Prostate gland (tissue), 2 donors: ENCODE measurements around the gene SMARCA2. TPM values are rescaled to one million over a fixed set of nuclear protein-coding genes. Genes with fewer than 3 reads are reported as not detected.

Source experiments
- DNase-seq: peaks from one replicate; pipeline ENCODE4 v3.0.0-alpha.2; 2019; ENCODE audit warnings: low spot score
- H3K27ac ChIP-seq, 2 donors: fragments of 200-600 bp; sonication (generic); 2 replicates each; pipeline ENCODE4 v1.5.1; 2017 to 2019
- H3K27me3 ChIP-seq: fragments of 200-600 bp; sonication (generic); replicated peaks from 2 replicates; pipeline ENCODE4 v1.5.1; 2019; ENCODE audit not compliant: insufficient read depth
- H3K36me3 ChIP-seq, 2 donors: fragments of 200-600 bp; sonication (generic); 1 replicate in 1 of 2; 2 replicates in 1 of 2; pipeline versions ENCODE4 v1.5.1 to v1.8.1; 2017 to 2019
- H3K4me1 ChIP-seq: fragments of 200-600 bp; sonication (generic); replicated peaks from 2 replicates; pipeline ENCODE4 v1.5.1; 2019
- H3K4me3 ChIP-seq, 2 donors: fragments of 200-600 bp; sonication (generic); 2 replicates each; pipeline ENCODE4 v1.5.1; 2017 to 2019
- H3K9me3 ChIP-seq: fragments of 200-600 bp; sonication (generic); 2 replicates; pipeline ENCODE4 v1.5.1; 2017
- CTCF ChIP-seq, 4 experiments: fragments of 200-600 bp in 2 of 4; fragments of 450-650 bp in 2 of 4; sonication (generic) in 2 of 4; IDR thresholded peaks; 1 replicate in 3 of 4; 2 replicates in 1 of 4; pipeline ENCODE4 v1.5.1; 2016 to 2019; ENCODE audit warnings: antibody characterized with exemption in 4 of 4, mild to moderate bottlenecking in 2 of 4, moderate library complexity in 2 of 4
- POLR2A ChIP-seq: fragments of 450-650 bp; IDR thresholded peaks from one replicate; pipeline ENCODE4 v1.6.1; 2016; ENCODE audit warnings: antibody characterized with exemption, mild to moderate bottlenecking
- POLR2AphosphoS5 ChIP-seq: sonication (generic); formaldehyde crosslinking; IDR thresholded peaks from one replicate; pipeline ENCODE4 v1.6.1; 2017; ENCODE audit warnings: antibody characterized with exemption
- WGBS: methylation state at CpG from one replicate; pipeline ENCODE4 v1.1.5; 2018; 5-methylcytosine and 5-hydroxymethylcytosine counted together
- intact Hi-C: fragments of 100-400 bp; cut with DNase I; formaldehyde crosslinking; loops from one replicate; pipeline ENCODE4 v1.14.2; 2022
- total RNA-seq, 2 donors: library from RNA; depleted of rRNA; stranded (reverse); fragments of >200 nt; gene quantifications; one replicate each; pipeline ENCODE4 v1.1.0, GENCODE V29; 2016

Gene SMARCA2
- total RNA-seq, 2 donors from 2014 or later: 125 to 175 TPM

DNA sequence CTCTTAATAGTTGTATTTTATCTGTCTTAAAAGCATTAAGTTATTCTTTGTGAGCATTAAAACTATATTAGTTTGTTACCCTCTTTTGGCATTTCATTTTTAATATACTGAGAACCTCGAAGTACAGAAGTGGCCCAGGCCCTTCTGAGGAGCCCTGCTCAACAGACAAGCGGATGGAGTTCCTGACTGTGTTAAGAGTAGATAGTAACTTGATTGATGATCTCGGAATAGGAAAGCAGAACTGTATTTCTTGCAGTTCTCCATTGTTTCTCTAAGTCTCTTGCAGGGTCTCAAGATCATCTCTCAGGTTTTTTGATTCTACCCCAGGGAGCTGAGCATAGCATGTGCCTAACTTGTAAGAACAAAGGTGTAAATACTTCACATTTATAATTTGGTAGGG, 139.6 kb downstream of the SMARCA2 start:
- intact Hi-C loops: loop anchor here (10.0 kb wide), 1 partner anchor 470 kb away; the partner anchor contains the start of gene VLDLR
- Histone ChIP-seq H3K27me3 (no peaks in the 10 kb centered on the region), H3K9me3 (no peaks in the 10 kb centered on the region), H3K36me3 (no peaks in the 10 kb centered on the region), H3K27ac (no peak overlapping the region), H3K4me1 (no peaks in the 10 kb centered on the region), H3K4me3 (no peak overlapping the region)
- TF ChIP-seq POLR2AphosphoS5 (no peak), CTCF (IDR thresholded peaks at IDR 0.05) (no peak), POLR2A (no peak)
- WGBS: 87% methylated on average over 3 of the region's 3 CpGs
- DNase-seq: no peak

- TF ChIP-seq POLR2AphosphoS5: no peak
- TF ChIP-seq CTCF (IDR thresholded peaks at IDR 0.05): no peak
- no peak for TF ChIP-seq POLR2A
- Histone ChIP-seq H3K36me3 (no peaks in the 10 kb centered on the region), H3K9me3 (no peaks in the 10 kb centered on the region), H3K27me3 (no peaks in the 10 kb centered on the region), H3K4me3 (no peak overlapping the region), H3K27ac (no peak overlapping the region), H3K4me1 (no peaks in the 10 kb centered on the region)
- 49% methylated on average over 5 of the region's 5 CpGs for WGBS
- intact Hi-C loops: loop anchor here (10.0 kb wide), 1 partner anchor 469 kb away; the partner anchor contains the start of gene VLDLR
- no peak for DNase-seq
Measured at GRCh38 chr9:2155966-2156365, 140.8 kb downstream of the SMARCA2 start.

- TF ChIP-seq POLR2A (no peak), POLR2AphosphoS5 (no peak), CTCF (IDR thresholded peaks at IDR 0.05) (no peak)
- H3K27me3 ChIP-seq: no peaks in the 10 kb centered on the region
- H3K9me3 ChIP-seq: no peaks in the 10 kb centered on the region
- H3K36me3 ChIP-seq: no peaks in the 10 kb centered on the region
- WGBS: 4% methylated on average over 20 of the region's 20 CpGs
- DNase-seq: peak; percentile 23
- no peaks in the 10 kb centered on the region for H3K4me1 ChIP-seq
- peak overlapping the region; percentile 27 to 28 for H3K4me3 ChIP-seq
- H3K27ac ChIP-seq: peak overlapping the region; percentile 42 to 65
- intact Hi-C loops: loop anchor here (10.0 kb wide), 1 partner anchor 467 kb away; the partner anchor contains the start of gene VLDLR
Measured at GRCh38 chr9:2157277-2158110, 142.3 kb downstream of the SMARCA2 start.

DNA sequence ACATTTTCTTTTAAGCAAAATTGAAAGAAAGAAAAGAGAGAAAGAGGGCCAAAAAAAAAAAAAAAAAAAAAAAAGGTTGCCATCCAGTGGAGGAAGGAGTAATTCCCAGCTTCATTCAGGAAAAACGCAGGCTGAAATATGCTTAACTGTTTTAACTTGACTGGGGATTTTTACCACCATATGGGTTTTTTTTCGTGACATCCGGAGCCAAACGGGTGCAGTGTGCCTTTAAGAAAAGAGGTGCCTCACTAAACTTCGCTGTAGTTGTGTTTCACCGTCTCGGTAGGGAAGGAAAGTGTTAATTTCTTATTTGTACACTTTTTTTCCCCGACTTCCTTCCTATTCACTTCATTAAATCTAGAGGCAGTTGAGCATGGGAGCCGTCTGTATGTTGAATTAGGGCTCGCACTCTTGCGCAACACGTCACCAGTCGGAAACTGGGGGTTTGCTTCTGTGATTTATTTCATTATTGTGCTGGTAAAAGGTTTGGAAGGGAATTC, 143.0 kb downstream of the SMARCA2 start:
- TF ChIP-seq CTCF (IDR thresholded peaks at IDR 0.05) (no peak), POLR2AphosphoS5 (peak; percentile 16), POLR2A (no peak)
- Histone ChIP-seq H3K27me3 (no peaks in the 10 kb centered on the region), H3K27ac (peak overlapping the region; percentile 42 to 65), H3K36me3 (no peaks in the 10 kb centered on the region), H3K9me3 (no peaks in the 10 kb centered on the region), H3K4me1 (no peaks in the 10 kb centered on the region), H3K4me3 (peak overlapping the region; percentile 27 to 28)
- peak; percentile 44 for DNase-seq
- under 1% methylated on average over 13 of the region's 13 CpGs for WGBS
- intact Hi-C loops: loop anchor here (10.0 kb wide), 1 partner anchor 467 kb away; the partner anchor contains the start of gene VLDLR
